ENCODE results near the gene PCLO. TPM values are rescaled to one million over a fixed set of nuclear protein-coding genes. Genes with fewer than 3 reads are reported as not detected.

Gene PCLO
- polyA plus RNA-seq, 3 donors: not detected

DNA sequence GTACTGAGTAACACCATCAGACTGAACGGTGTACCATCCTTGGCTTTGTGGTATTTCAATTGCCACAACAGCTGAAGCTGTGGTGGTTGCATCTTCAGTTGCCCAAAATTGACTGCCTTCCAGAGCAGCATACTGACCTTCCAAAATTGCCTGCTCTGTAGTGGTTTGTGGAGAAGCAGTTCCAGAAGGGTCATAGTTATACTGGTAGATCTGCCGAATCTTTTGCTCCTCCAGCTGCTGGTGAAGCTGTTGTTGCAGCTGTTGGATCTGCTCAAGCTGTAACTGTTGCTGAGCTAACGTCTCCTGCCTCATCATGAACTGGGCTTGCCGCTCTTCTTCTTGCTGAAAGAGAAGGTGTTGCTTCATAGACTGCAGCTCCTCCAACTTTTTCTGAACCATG is 212.2 kb downstream of the PCLO start:
- H3K9me3 Mint-ChIP-seq: peaks cover 2 to 16% (median 9%) of the 10 kb centered on the region in 7 donors
- no peak overlapping the region for H2AFZ ChIP-seq (ENCODE audit: insufficient read depth, low read depth, low read length, poor library complexity, severe bottlenecking)
- H3K27me3 Mint-ChIP-seq (ENCODE audit: low read depth in 3 of 3): no peaks in the 10 kb centered on the region
- DNase-seq: no peak
- H3K9me3 ChIP-seq (replicated peaks in 1 of 2; ENCODE audit: control insufficient read depth in 1 of 2, insufficient read depth in 1 of 2, low read length in 2 of 2): peaks cover 11 to 28% of the 10 kb centered on the region in 2 donors
- no peaks in the 10 kb centered on the region for H4K20me1 ChIP-seq (ENCODE audit: insufficient read depth, low read length)
- no peaks in the 10 kb centered on the region for H3K36me3 Mint-ChIP-seq
- intact Hi-C loops (cut with micrococcal nuclease): no loop called here
- no peak for TF ChIP-seq CTCF (IDR thresholded peaks at IDR 0.05)
- H3K27ac Mint-ChIP-seq: no peak overlapping the region
- no peaks in the 10 kb centered on the region for H3K27me3 ChIP-seq (ENCODE audit: control insufficient read depth in 2 of 2, insufficient read depth in 2 of 2, low read length in 2 of 2)
- no peak overlapping the region for H3K9ac ChIP-seq (ENCODE audit: insufficient read depth, low read length, poor library complexity, severe bottlenecking)
- no peaks in the 10 kb centered on the region for H3K4me1 Mint-ChIP-seq
- no peak overlapping the region for H3K4me2 ChIP-seq (replicated peaks; ENCODE audit: extremely low read depth, low read length, poor library complexity, severe bottlenecking)
- H3K79me2 ChIP-seq (ENCODE audit: insufficient read depth, low read length): no peaks in the 10 kb centered on the region
- H3K36me3 ChIP-seq (replicated peaks in 1 of 2; ENCODE audit: control insufficient read depth in 1 of 2, insufficient read depth in 2 of 2, low read length in 2 of 2): no peaks in the 10 kb centered on the region
- H3K4me3 Mint-ChIP-seq: no peak overlapping the region
- WGBS (ENCODE audit: insufficient coverage): 78% methylated on average over 4 of the region's 4 CpGs
- no peaks in the 10 kb centered on the region for H3K4me1 ChIP-seq (ENCODE audit: control insufficient read depth in 1 of 2, insufficient read depth in 2 of 2, low read length in 2 of 2)
- H3K4me3 ChIP-seq (replicated peaks in 1 of 3; ENCODE audit: low read depth in 2 of 3, low read length in 3 of 3): no peak overlapping the region
- H3K27ac ChIP-seq (ENCODE audit: low read depth in 1 of 2, low read length in 2 of 2): no peak overlapping the region

- Mint-ChIP-seq H3K4me1 (no peaks in the 10 kb centered on the region), H3K27me3 (ENCODE audit: low read depth in 3 of 3) (no peaks in the 10 kb centered on the region), H3K4me3 (no peak overlapping the region), H3K9me3 (peaks cover under 1 to 7% (median 5%) of the 10 kb centered on the region in 7 donors), H3K27ac (no peak overlapping the region), H3K36me3 (no peaks in the 10 kb centered on the region)
- WGBS (ENCODE audit: insufficient coverage): no CpG with 5 or more reads among the region's 3 CpGs
- intact Hi-C loops (cut with micrococcal nuclease): no loop called here
- Histone ChIP-seq H3K27ac (ENCODE audit: low read depth in 1 of 2, low read length in 2 of 2) (no peak overlapping the region), H3K4me2 (replicated peaks; ENCODE audit: extremely low read depth, low read length, poor library complexity, severe bottlenecking) (no peak overlapping the region), H4K20me1 (ENCODE audit: insufficient read depth, low read length) (no peaks in the 10 kb centered on the region), H3K27me3 (ENCODE audit: control insufficient read depth in 2 of 2, insufficient read depth in 2 of 2, low read length in 2 of 2) (no peaks in the 10 kb centered on the region), H3K9ac (ENCODE audit: insufficient read depth, low read length, poor library complexity, severe bottlenecking) (no peak overlapping the region), H3K4me3 (replicated peaks in 1 of 3; ENCODE audit: low read depth in 2 of 3, low read length in 3 of 3) (no peak overlapping the region), H3K79me2 (ENCODE audit: insufficient read depth, low read length) (no peaks in the 10 kb centered on the region), H3K9me3 (replicated peaks in 1 of 2; ENCODE audit: control insufficient read depth in 1 of 2, insufficient read depth in 1 of 2, low read length in 2 of 2) (peaks cover 5 to 8% of the 10 kb centered on the region in 2 donors), H2AFZ (ENCODE audit: insufficient read depth, low read depth, low read length, poor library complexity, severe bottlenecking) (no peak overlapping the region), H3K36me3 (replicated peaks in 1 of 2; ENCODE audit: control insufficient read depth in 1 of 2, insufficient read depth in 2 of 2, low read length in 2 of 2) (no peaks in the 10 kb centered on the region), H3K4me1 (ENCODE audit: control insufficient read depth in 1 of 2, insufficient read depth in 2 of 2, low read length in 2 of 2) (no peaks in the 10 kb centered on the region)
- DNase-seq: no peak
- TF ChIP-seq CTCF (IDR thresholded peaks at IDR 0.05): no peak
These were observed 217.2 kb downstream of the PCLO start for GRCh38 chr7:82945480-82945879.
